GM18867 (cell line): Measurements from ENCODE around the gene PDPR.
"Not testable (repeated sequence)": the region's sequence is repeated elsewhere in the genome, so short reads cannot be mapped to it uniquely, and the experiment has no call there.

Experiments
- ATAC-seq: cut with Tn5 transposase; IDR thresholded peaks from one replicate; pipeline ENCODE4 v1.9.1; 2021; ENCODE audit warnings: mild to moderate bottlenecking, moderate library complexity; ENCODE audit not compliant: unreplicated experiment

PDPR gene

GRCh38 chr16:70160821-70161220 lies 46.7 kb downstream of the PDPR start:
- no peak for ATAC-seq

GRCh38 chr16:70161350-70161749 lies 47.2 kb downstream of the PDPR start:
- ATAC-seq, result no peak

GRCh38 chr16:70162041-70162451 lies 47.9 kb downstream of the PDPR start:
- no peak for ATAC-seq

GRCh38 chr16:70163596-70163995 lies 49.5 kb downstream of the PDPR start:
- no peak for ATAC-seq

- not testable (repeated sequence) for ATAC-seq
Observed at GRCh38 chr16:70166688-70167087, 52.6 kb downstream of the PDPR start.

- ATAC-seq, result not testable (repeated sequence)
Observed at GRCh38 chr16:70173212-70173837, 59.2 kb downstream of the PDPR start, which contains the start of gene CLEC18C. Gene CLEC18C, plus strand, starts transcription at chr16:70173787. Its CDS starts 492 bp downstream, at chr16:70174279.

- not testable (repeated sequence) for ATAC-seq
Observed at GRCh38 chr16:70173916-70174315, 59.8 kb downstream of the PDPR start.

- ATAC-seq, result not testable (repeated sequence)
Observed at GRCh38 chr16:70174387-70174932, 60.3 kb downstream of the PDPR start.

GRCh38 chr16:70187858-70188607 lies 73.9 kb downstream of the PDPR start:
- ATAC-seq, result not testable (repeated sequence)

GRCh38 chr16:70188608-70188915 lies 74.4 kb downstream of the PDPR start:
- not testable (repeated sequence) for ATAC-seq

- not testable (repeated sequence) for ATAC-seq
Observed at GRCh38 chr16:70190574-70190973, 76.4 kb downstream of the PDPR start.

- ATAC-seq, result not testable (repeated sequence)
Observed at GRCh38 chr16:70196683-70197300, 82.7 kb downstream of the PDPR start.

- not testable (repeated sequence) for ATAC-seq
Observed at GRCh38 chr16:70197611-70198010, 83.5 kb downstream of the PDPR start.

- ATAC-seq, result not testable (repeated sequence)
Observed at GRCh38 chr16:70198230-70198629, 84.1 kb downstream of the PDPR start.

GRCh38 chr16:70198666-70199065 lies 84.5 kb downstream of the PDPR start:
- not testable (repeated sequence) for ATAC-seq

GRCh38 chr16:70199170-70199569 lies 85.0 kb downstream of the PDPR start:
- not testable (repeated sequence) for ATAC-seq

- not testable (repeated sequence) for ATAC-seq
Observed at GRCh38 chr16:70200063-70200462, 85.9 kb downstream of the PDPR start.

GRCh38 chr16:70203508-70203907 lies 89.4 kb downstream of the PDPR start:
- not testable (repeated sequence) for ATAC-seq

GRCh38 chr16:70204010-70204409 lies 89.9 kb downstream of the PDPR start:
- not testable (repeated sequence) for ATAC-seq

GRCh38 chr16:70204668-70205405 lies 90.7 kb downstream of the PDPR start:
- ATAC-seq, result not testable (repeated sequence)

- ATAC-seq, result not testable (repeated sequence)
Observed at GRCh38 chr16:70206382-70206781, 92.2 kb downstream of the PDPR start.
